Measurements from ENCODE around the gene TMEM135. TPM values are rescaled to one million over a fixed set of nuclear protein-coding genes. Genes with fewer than 3 reads are reported as not detected.
"Not testable (repeated sequence)": the region's sequence is repeated elsewhere in the genome, so short reads cannot be mapped to it uniquely, and the experiment has no call there.

Gene TMEM135
- total RNA-seq, 1 experiment from 2014 or later, result 65.5 TPM

- ATAC-seq (no peak), DNase-seq (ENCODE audit: low read depth, low spot score) (no peak)
- BruUV-seq (replicated peaks), result no TSS peak
Measured at GRCh38 chr11:87101956-87102580, 64.3 kb downstream of the TMEM135 start.

GRCh38 chr11:87105826-87106225 is 68.1 kb downstream of the TMEM135 start:
- H3K27me3 ChIP-seq (ENCODE audit: control insufficient read depth, insufficient read depth, low read length); H3K4me3 ChIP-seq (ENCODE audit: low read depth in 2 of 2, low read length in 2 of 2); CTCF ChIA-PET; intact Hi-C loops (cut with micrococcal nuclease; ENCODE audit: unreplicated experiment); ATAC-seq; H3K36me3 ChIP-seq (ENCODE audit: control insufficient read depth, insufficient read depth, low read length); in situ Hi-C loops (cut with HindIII; ENCODE audit: low pct_unique_long_range_greater_than_20kb, low sequenced_read_pairs); H3K27ac ChIP-seq (ENCODE audit: low read length); H3K4me1 ChIP-seq (ENCODE audit: control insufficient read depth, insufficient read depth, low read length); DNase-seq (ENCODE audit: low read depth, low spot score); H3K9me3 ChIP-seq (ENCODE audit: control insufficient read depth, insufficient read depth, low read depth, low read length); POLR2A ChIA-PET; BruUV-seq (replicated peaks): not testable (repeated sequence)

More at GRCh38 chr11:87101956-87102580, 64.3 kb downstream of the TMEM135 start:
- in situ Hi-C loops (cut with HindIII; ENCODE audit: low pct_unique_long_range_greater_than_20kb, low sequenced_read_pairs) (no loop called here), intact Hi-C loops (cut with micrococcal nuclease; ENCODE audit: unreplicated experiment) (no loop called here)
- Histone ChIP-seq H3K4me1 (ENCODE audit: control insufficient read depth, insufficient read depth, low read length) (no peaks in the 10 kb centered on the region), H3K27ac (ENCODE audit: low read length) (no peak overlapping the region), H3K36me3 (ENCODE audit: control insufficient read depth, insufficient read depth, low read length) (no peaks in the 10 kb centered on the region), H3K27me3 (ENCODE audit: control insufficient read depth, insufficient read depth, low read length) (no peaks in the 10 kb centered on the region), H3K9me3 (ENCODE audit: control insufficient read depth, insufficient read depth, low read depth, low read length) (no peaks in the 10 kb centered on the region), H3K4me3 (ENCODE audit: low read depth in 2 of 2, low read length in 2 of 2) (no peak overlapping the region)
- no peak for TF ChIP-seq POLR2AphosphoS5 (IDR thresholded peaks at IDR 0.05; ENCODE audit: low read depth, low read length)
- no peak for TF ChIP-seq REST (IDR thresholded peaks at IDR 0.05; ENCODE audit: insufficient read depth in 1 of 2, low read depth in 2 of 2, low read length in 1 of 2)
- TF ChIP-seq SIN3A (IDR thresholded peaks at IDR 0.05; ENCODE audit: borderline replicate concordance, insufficient read depth, low read depth, low read length), result no peak
- TF ChIP-seq CTCF (IDR thresholded peaks at IDR 0.05), result no peak
- no peak for TF ChIP-seq TCF7L2 (IDR thresholded peaks at IDR 0.05; ENCODE audit: low read depth, low read length)
- POLR2A ChIA-PET, result no interaction called here
- CTCF ChIA-PET, result no interaction called here

- DNase-seq (ENCODE audit: low read depth, low spot score); intact Hi-C loops (cut with micrococcal nuclease; ENCODE audit: unreplicated experiment); H3K4me3 ChIP-seq (ENCODE audit: low read depth in 2 of 2, low read length in 2 of 2); H3K27ac ChIP-seq (ENCODE audit: low read length); H3K4me1 ChIP-seq (ENCODE audit: control insufficient read depth, insufficient read depth, low read length); H3K9me3 ChIP-seq (ENCODE audit: control insufficient read depth, insufficient read depth, low read depth, low read length); POLR2A ChIA-PET; in situ Hi-C loops (cut with HindIII; ENCODE audit: low pct_unique_long_range_greater_than_20kb, low sequenced_read_pairs); H3K36me3 ChIP-seq (ENCODE audit: control insufficient read depth, insufficient read depth, low read length); CTCF ChIA-PET; H3K27me3 ChIP-seq (ENCODE audit: control insufficient read depth, insufficient read depth, low read length); ATAC-seq; BruUV-seq (replicated peaks): not testable (repeated sequence)
Measured at GRCh38 chr11:87107379-87107778, 69.6 kb downstream of the TMEM135 start.
